Measurements from ENCODE around the gene FKBP6.
"Not testable (repeated sequence)": the region's sequence is repeated elsewhere in the genome, so short reads cannot be mapped to it uniquely, and the experiment has no call there.

FKBP6 gene

GRCh38 chr7:73358590-73359275 lies 30.8 kb downstream of the FKBP6 start:
- no peak for DNase-seq

GRCh38 chr7:73359306-73359705 lies 31.3 kb downstream of the FKBP6 start:
- DNase-seq, result no peak

GRCh38 chr7:73359746-73360375 lies 31.9 kb downstream of the FKBP6 start:
- DNase-seq, result no peak

GRCh38 chr7:73360590-73360989 lies 32.6 kb downstream of the FKBP6 start:
- DNase-seq, result not testable (repeated sequence)

GRCh38 chr7:73363225-73364005 lies 35.5 kb downstream of the FKBP6 start:
- DNase-seq, result no peak

GRCh38 chr7:73364006-73364728 lies 36.2 kb downstream of the FKBP6 start:
- DNase-seq, result no peak

- DNase-seq, result no peak
Observed at GRCh38 chr7:73366127-73366526, 38.2 kb downstream of the FKBP6 start.

GRCh38 chr7:73366990-73367389 lies 39.0 kb downstream of the FKBP6 start:
- DNase-seq, result no peak

GRCh38 chr7:73369009-73369408 lies 41.0 kb downstream of the FKBP6 start:
- no peak for DNase-seq

DNA sequence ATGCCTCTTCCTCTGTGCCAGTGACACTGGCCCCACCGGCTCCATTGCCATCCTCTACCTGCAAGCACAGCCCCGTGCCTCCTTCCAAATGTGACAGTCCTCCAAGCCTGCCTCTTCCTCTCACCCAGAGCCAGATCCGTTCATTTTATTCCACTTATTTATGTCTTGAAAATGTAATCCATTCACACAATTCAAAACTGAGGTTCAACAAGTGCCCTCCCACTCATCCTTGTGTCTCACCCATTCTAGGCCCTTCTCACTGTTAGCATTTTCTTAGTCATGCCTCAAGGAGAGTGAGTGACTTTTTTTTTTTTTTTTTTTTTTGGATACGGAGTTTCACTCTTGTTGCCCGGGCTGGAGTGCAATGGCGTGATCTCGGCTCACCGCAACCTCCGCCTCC lies 41.7 kb downstream of the FKBP6 start:
- no peak for DNase-seq

DNA sequence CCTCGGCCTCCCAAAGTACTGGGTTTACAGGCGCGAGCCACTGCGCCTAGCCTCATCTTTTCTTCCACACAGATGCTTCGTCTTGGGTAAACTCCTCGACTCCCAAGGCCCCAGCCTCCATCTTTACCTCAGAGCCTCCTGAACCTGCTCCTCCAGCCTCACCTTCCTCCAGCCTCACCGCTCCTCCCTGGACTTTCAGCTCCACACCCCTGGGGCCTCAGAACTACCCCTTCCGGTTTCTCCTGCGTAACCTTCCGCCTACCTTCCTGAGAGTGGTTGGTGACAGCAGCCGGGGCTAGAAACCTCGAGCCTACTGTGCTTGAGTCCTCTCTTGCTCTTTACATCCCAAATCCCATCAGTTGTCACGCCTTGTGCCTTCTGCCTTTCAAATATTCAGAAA lies 45.8 kb downstream of the FKBP6 start:
- no peak for DNase-seq

DNA sequence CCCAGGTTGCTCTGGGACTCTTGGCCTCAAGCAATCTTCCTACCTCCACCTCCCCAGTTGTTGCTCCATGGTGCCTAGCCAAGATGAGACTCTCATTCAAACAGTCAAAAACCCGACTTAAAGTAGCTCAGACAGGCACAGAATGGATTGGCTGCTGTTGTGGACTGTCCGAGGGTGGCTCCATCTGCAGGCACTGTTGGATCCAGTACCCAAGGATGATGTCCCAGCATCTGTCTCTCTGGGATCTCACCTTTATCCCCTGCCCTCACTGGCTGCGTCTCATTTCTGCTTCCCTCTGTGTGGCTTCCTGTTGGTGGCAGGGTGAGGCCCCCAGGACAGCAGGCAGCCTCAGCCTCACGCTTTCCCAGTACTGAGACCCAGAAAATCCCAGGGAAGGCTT lies 48.3 kb downstream of the FKBP6 start:
- DNase-seq, result not testable (repeated sequence)

DNA sequence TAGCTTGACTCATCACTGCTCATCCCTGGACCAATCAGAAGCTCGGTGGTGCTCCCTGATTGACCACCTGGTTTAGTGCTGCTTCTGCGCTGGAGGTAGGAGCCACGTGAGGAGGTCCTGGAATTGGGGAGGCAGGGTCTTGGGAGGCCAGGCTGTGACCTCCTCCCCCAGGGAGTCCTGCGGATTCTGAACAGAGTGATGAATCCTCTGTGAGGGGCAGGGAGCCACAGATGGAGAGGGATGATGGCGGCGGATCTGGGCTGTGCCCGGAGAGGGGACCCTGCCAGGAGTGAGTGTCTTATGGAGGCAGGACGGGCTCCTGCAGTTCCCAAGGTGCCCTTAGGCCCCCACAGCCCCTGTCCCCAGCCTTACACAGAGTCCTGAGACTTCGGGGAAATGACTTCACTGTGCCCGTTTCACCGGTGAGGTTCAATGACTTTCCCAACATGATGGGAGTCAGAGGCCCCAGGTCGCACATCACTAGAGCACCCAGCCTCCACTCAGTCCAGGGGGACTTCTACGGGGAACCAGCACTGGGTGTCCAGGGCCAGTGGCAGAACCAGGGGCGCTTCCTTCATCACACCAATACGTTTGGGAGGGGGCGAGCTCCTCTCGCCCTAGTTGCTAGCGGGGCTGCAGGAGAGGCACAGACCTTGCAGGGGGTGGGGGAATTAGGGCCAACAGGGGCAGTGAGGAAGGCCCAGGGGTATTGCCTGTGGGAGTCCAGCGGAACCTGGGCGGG lies 48.9 kb downstream of the FKBP6 start:
- DNase-seq, result no peak

DNA sequence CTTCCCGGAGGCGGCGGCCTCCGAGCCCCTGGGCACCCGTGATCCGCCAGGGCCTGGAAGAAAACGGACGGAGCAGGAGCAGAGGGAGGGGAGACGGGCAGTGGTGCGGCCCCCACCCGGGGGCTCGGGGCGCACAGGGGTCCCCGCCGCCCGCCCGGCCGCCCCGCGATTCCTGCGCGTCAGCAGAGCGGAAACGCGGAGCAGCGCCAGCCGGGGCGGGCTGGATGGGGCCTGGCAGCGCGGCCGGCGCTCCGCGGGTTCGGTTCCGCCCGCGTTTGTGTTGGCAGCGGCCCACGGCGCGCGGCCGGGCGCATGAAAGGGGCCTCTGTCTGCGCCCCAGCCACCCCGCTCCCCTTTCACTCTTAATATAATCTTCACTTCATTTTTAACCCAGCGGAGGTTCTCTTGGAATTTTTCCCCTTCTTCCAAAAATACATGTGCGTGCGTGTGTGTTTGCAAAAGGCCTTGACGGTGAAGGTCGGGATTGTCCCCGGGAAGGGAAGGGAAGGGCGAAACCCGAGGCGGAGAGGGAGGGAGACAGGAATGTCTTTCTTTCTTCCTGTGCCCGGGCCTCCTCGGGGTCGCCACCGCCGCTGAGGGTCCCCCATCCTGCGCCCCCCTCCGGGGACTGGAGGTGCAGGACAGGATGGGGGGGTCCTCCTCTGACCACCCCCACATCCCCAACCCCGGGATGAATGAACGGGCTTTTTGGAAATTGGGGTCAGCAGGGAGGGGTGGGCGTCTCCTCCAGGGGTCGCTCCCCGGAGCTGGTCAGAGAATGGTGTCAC lies 49.6 kb downstream of the FKBP6 start:
- not testable (repeated sequence) for DNase-seq

GRCh38 chr7:73382934-73383503 lies 55.1 kb downstream of the FKBP6 start:
- DNase-seq, result no peak

DNA sequence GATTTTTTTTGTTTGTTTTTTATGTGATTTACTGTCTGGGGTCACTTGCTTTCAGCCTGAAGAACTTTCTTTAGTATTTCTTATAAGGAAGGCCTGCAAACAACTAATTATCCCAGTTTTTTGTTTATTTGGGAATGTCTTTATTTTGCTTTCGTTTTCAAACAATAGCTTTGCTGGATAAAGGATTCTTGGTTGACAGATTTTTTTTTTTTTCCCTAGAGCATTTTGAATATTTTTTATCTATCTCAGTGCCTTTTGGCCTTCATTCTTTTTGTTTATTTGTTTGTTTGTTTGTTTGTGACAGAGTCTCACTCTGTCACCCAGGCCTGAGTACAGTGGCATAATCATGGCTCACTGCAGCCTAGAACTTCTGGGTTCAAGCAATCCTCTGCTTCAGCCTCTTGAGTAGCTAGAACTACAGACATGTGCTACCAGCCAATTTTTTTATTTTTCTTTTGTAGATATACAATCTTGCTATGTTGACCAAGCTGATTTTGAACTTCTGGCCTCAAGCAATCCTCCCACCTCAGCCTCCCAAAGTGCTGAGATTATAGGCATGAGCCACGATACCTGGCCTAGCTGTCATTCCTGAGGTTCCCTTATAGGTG lies 59.4 kb downstream of the FKBP6 start:
- DNase-seq, result no peak

- no peak for DNase-seq
Observed at GRCh38 chr7:73387908-73388414, 60.0 kb downstream of the FKBP6 start.

DNA sequence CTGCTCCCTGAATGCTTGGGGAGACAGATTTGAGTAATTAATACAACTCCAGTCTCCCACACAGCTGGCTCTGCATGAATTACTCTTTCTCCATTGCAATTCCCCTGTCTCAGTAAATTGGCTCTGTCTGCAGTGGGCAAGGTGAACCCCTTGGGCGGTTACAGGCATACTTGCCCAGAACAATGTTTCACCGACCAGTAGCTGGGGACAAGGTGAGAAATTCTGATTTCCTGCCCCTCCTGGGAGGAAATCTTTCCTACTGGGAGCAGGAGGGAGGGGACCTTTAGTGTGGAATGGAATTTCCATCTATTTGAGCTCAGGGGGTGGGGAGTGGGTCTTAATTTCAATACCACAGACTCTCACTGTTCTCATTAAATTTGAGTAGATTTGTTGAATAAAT lies 63.4 kb downstream of the FKBP6 start:
- no peak for DNase-seq

- no peak for DNase-seq
Observed at GRCh38 chr7:73394422-73394821, 66.5 kb downstream of the FKBP6 start.

Data from KG1 (cell line).